GM18498 (cell line): ENCODE measurements around the gene NIN.

Source experiments
- ATAC-seq: cut with Tn5 transposase; IDR thresholded peaks from one replicate; pipeline ENCODE4 v1.9.1; 2021; ENCODE audit warnings: mild to moderate bottlenecking, moderate library complexity; ENCODE audit not compliant: unreplicated experiment

The NIN gene

DNA sequence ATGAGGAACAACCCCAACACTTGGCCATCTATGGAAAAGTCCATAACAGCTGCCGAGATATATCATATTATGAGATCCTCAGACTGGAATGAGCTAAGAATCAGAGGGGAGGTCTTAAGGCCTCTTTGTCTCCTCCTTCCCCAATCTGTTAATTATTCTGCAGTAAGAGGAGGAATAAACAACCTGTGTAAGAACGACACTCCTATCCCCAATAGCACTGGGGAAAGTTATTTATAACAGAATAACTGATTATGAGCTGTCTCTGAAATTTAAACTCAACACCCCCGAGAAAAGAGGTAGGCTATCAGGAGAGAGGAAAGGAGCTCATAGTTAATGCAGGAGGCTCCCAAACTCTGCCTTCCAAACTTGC is 68.0 kb downstream of the NIN start:
- no peak for ATAC-seq

DNA sequence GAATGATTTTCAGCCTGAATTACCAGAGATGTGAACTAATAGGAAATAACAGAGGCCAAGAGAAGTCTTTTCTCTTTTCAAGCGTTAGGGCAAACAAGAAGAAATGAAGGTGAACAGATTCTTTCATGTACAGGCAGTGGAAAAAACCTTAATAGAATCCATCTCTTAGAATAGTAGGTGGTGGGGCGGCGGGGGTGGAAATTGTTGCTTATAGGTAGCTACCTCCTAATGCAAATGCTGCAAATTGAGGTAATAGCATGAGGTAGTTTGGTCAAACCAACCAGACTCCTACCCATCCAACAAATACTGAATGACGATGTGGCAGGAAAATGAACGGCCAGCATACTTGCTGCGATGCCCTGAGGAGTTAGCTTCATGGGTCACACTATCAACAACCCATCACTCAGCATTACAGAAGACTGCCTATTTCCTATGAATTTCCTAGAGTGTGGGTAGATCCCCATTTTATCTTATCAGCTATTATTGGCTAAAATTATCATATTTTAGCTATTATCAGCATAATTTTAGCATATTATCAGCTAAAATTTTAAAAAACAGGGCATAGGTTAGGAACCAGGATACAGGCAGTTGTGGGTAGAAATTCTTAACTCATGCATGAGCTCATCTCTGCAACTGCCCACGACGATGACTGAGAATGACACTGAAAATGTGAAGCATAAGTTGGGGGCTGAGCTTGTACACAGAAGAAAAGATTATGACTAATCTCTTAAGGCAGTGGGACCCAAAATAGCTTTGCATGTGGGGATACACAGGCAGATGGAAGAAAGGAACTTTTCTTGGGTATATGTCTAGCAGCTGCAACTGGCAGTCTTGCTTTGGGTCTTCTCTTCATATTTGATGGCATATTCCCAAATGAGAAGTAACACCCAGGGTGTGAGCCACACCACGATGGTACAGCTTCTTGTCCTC is 68.7 kb downstream of the NIN start:
- peak; percentile 77 for ATAC-seq

DNA sequence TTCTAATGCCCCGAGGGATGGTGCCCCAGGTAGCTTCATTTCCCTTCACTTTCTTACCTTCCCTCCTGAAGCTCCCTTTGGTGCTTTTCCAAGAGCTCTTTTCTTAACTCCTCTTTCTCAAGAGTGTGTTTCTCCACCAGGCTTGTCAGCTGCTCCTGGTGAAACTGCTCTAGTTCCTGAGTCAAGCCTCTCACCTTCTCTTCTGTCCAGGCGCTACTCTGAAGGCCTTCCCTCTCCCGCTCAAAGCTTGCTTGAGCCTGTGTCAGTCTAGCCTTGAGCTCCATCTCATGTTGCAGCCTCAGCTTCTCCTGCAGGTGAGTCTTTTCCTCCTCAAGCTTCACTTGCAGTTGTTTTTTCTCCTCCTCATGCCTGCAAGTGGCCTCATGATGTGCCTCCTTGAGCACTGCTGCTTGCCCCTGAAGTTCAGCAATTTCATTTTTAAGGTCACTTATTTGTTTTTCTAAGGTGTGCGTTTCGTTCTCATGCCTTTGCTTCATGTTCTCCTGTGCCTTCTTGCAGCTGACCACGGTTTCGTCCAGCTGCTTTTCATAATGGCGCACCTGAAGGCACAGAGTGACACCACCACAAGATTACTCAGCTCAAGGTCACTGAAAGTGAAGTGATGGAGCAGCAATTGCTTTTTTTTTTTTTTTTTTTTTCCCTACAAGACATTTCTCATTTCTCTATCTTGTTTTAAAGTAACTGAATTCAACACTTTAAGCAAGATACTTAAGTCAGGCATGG is 71.0 kb downstream of the NIN start:
- no peak for ATAC-seq

DNA sequence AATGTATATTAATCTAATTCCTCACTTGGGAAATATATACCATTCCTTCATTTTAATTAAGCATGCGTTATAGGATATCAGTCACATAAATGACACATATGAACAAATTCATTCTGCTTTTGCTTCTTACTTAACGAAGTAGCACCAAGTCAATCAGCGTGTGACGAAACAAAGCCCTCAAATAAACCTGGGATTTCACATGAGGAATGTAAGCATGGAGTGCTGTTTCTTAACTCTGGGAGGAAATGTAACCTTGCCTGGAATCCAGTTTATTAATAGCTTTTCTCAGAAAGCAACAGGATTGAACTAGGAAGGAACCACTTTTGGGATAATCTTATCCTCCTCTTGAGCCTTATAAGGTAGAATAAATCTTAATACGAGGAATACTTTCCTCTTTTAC is 72.0 kb downstream of the NIN start:
- no peak for ATAC-seq

DNA sequence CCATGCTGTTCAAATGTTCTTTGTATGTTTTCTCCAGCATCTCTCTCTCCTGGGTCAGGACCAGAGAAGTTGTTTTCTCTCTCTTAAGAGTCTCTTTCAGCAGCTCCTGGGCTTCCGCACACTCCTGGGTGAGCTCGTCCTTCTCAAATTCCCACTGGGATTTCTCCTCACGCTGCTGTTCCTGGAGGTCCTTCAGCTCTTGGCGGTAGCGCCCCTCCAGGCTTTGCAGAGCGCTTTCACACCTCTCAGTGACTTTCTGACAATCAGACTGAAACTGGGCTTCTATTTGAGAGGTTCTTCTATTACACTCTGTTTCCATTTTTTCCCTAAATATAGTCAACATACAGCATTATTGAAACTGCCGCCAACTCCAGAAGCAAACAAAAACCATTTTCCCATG is 72.7 kb downstream of the NIN start:
- ATAC-seq = no peak

DNA sequence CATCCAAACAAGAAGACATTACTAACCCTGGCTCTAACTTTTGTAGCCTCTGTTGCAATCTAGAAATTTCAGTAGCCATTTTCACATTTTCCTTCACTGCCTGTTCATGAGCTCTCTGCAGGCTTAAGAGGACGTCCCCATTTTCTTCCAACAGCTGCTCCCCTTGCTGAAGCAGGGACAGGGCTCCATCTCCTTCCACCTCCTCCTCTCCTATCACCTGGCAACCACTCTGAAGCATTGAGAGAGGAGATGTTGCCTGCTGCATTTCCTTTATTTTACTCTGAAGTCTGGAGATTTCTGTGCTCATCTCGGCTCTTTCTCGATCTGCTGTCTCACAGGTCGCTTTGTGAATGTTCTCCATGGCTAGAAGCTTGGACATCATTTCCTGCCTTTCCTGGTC is 73.3 kb downstream of the NIN start:
- ATAC-seq = no peak

DNA sequence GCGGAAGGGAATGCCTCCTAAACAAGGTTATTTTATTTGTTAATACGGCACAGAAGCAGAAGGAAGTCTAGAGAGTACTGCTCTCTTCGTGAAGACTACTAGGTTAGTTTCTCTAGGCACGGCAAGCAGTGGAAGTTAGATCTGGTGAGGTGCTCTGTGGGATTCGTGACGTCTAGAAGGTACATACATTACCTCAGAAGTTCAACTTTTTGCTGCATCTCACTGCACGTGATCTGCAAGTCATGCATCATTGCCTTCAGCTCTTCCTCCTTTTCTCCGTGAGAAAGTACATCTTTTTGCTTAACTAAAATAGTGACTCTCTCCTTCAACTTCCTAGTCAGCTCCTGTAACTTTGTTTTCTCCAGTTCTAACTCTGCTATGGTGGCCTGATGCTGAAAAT is 74.7 kb downstream of the NIN start:
- ATAC-seq = peak; percentile 61

DNA sequence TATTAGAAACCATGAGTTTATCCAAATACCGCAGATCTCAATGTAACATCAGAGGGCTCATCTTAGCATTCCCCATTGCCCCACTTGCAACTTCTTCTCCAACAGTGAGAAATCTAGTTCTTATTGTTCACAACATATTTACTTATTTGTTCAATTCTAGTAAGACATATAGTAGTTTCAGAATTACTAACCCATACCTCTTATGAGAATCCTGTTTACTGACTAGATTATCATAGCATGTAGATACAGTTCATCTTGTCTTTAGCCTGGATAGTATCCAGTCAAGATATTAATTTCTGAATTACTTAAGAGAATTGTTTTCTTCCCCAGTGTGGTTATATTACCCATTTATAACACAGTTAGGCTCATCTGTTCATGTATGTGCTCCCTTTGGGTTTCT is 80.6 kb downstream of the NIN start:
- no peak for ATAC-seq

DNA sequence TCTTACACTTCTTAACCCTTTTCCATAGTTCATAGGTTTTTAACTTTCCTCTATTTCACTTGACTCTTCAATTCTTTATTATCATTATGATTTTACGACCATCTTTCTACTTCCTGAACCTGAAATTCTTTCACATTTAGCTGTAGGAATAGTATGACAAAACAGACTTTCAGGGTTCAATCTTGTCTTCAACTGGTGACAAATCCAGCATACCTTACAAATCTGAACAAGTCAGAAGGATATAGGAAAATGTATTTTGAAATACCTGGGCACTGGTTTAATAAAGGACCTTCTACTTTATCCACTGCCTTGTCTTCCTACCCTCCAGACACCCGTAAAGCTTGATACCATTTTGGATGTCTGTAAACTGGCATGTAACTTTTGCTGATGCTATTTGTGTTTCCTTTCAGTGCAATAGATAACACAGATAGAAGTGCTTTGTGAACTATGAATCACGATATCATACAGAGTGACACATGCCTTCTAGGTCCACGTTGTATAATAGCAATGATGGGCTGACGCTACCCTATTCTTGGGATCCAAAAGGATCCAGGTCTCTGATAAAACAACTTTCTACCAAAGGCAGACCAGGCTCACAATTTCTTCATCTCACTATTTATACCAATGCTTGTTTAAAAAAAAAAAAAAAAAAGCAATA is 85.4 kb downstream of the NIN start:
- ATAC-seq = no peak

DNA sequence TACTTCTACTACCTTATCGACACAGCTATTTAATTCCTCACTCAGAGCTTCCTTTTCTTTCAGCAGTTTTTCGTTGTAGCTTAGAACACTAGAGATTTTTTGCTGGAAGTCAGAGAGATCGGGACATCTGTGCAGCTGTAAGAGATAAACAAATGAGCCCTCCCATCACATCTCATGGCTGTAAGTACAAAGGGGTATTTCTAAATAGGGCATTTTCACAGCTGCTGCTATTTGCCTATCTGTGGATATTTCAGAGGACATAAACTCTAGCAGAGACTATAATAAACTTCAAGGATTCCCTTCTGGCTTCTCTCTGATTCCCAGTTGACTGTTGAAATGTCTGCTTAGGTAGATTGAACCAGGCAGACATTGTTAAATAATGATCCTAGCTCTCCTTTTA is 86.7 kb downstream of the NIN start:
- ATAC-seq = no peak

DNA sequence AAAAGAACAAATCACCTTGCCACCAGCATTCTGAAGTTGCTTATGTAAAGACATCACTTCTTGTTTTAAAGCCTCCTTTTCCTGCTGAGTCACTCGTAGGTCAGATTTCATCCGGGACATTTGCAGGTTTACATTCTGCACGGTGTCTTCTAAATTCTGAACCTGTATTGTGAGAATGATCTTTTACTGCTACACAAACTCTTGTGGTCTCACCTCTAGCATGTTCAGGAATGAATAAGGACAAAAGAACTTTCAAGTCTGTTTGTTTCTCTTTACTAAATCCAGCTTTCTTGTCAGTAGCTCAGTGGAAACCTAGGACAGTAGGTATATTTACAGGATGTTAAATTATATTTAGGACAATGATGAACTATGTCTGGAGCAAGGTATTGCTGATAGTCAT is 89.4 kb downstream of the NIN start:
- no peak for ATAC-seq

DNA sequence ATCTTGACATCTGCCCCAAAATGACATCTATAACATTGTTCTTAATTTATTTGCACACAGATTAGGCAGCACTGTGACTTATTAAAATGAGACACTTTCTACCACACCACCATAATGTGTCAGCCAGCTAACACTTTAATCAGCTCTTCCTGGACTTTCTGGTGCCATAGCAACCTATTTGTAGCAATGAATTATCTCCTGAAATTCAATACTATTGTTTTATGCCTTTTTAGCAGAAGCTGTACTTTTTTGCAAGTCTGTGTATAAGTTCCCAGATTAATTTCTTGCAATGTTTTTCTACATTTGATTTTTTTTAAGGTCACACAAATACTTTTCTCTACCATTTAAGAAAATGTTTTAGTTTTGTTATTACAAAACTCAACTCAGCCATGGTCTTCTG is 90.1 kb downstream of the NIN start:
- no peak for ATAC-seq

DNA sequence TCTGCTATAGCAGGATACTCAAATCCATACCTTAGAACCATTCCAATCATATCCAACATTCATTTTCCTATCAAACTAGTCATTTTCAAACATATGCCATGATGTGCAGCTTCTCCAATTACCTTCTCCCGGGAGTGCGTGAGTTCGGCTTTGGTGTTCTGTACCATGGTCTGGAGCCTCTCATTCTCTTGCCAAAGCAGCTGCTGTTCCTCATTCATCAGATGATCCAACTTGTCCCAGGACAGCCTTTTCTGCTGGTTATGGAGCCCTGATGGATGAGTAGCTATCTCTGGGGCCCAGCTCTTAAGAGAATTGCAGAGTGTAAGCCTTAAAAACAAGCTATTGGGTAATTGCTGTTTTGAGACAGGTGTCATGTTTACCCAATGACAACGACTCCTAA is 91.8 kb downstream of the NIN start:
- no peak for ATAC-seq

DNA sequence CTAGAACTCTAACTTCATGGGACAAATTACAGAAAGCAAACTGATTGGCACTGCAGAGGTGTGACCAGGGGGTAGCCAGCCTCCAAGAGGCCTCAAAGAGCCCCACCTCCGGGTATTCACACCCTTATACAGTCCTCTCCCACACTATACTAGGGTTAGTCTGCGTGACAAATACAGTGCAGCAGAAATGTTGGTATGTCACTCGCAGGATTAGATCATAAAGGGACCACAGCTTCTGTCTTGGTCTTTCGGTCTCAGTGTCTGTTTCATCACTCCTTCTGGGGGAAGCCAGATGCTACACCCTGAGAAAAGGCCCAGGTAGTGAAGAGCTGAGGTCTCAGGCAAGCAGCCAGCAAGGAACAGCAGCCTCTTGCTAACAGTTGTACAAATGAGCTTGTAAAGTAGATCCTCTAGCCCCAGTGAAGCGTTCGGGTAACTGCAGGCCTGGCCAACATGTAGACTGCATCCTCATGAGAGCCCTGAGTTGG is 94.0 kb downstream of the NIN start:
- peak; percentile 89 for ATAC-seq

DNA sequence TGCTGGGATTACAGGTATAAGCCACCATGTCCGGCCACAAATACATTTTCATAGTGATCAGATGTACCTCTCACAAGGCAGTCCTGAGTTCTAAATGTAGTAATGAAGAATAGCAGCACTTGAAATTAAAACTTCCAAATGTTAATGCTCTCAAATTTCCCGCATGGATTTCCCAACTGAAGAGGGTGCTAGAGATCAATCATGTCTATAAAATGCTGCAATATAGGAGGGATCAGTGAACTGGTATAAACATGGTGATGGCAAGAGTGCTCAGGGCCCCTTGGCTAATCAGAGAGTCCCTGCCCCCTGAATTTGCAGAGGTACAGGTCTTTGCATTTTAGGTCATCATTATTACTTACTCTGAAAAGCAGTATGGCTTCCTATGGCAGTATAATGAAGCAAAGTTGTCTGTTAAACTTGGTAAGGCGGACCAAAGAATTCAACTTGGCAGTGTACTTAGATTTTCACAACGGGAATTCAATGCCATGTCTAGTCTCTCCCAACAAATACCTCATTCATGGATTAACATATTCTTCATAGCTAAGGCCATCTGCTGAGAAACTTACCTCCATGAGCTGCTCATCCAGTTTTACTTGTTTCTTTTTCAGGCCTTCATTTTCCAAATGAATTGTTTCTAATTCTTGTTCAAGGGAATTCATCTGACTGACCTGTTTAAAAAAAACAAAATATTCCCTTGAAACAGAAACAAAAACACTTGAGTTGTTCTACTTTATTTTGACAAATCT is 95.8 kb downstream of the NIN start:
- ATAC-seq = no peak

DNA sequence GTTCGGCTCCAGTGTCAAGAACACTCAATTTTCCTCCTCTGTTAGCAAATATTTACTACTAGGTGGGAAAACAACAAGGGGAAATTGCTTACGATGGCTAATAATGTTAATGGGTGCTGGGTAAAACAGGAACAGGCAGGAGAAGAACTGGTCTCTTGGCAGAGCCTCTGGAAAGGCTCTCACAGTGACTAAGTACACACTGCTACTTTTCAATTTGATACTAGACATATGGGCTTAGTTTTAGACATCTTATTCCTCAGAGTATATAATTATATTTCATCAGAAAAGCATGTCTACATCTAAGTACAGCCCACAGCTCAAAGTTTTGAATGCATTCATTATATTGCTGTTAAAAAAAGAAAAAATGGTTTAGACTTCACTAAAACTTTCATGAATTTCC is 97.5 kb downstream of the NIN start:
- ATAC-seq = no peak

DNA sequence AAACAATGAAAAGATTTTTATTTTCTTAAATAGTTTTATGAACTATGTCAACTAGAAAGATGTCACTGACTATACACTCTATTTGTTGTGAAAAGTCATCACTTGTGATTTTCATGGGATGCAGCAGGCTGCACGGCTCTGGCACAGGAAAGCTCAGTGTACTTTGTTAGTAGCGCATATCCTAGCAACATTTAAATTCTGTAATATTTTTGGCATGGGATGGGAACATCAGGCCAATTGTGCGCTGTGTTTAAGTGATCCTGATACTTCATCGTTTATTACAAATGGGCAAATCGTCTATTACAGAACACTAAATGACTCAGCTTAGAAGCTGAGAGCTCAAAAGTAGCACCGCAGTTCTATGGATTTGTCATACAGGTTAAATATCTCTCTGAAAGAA is 102.1 kb downstream of the NIN start:
- no peak for ATAC-seq

DNA sequence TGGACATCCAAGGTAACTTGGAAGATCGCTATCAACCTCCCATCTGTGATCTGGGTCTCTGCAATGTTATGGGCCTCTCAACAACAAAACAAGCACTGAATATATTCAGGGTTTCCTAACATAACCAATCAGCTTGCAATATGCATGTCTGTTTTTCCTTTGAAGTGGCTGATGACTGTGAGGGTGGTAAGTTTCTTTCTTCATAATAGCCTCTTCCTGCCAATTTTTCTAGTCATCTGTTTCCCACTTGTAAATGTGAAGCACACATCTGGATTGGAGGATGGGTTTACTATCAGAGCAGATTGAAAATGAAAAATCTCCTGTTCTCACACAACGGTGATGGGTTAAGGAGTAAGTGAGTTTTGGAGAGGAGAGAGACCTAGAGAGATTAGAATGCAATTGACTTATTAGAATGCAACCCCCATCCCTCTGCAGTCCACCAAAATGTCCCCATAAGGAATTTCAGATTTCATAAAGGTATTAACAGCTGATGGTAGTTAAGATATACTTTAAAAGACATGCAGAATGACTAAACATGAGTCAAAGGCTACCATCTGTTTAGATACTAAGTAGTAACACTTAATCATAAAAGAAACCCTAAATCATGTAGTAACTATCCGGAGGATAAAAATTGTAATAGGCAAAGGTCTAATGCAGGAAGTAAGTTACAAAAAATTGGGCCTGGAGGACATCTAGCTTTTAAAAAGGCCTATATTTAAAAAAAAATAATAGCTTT is 104.4 kb downstream of the NIN start:
- ATAC-seq = no peak

DNA sequence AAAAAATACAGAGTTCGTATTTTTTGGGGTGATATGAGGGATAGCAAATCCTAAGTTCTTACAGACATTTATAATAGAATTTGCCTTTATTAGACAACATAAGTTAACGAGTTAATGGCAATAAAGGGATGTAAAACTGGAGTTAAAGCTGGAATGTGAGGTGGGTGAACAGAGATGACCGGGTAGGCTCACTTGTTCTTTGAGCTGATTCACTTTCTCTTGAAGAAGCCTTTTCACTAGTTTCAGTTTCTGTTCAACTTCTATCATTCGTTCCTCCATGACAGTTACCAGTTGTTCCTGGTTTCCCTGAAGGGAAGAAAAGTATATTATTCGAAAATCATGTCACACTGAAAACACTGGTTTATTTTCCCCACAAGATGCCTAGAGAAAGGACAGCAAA is 105.2 kb downstream of the NIN start:
- ATAC-seq = no peak
